H1 (cell line): ENCODE data around the gene LYPD3.

Experiments used
- CHD2 ChIP-seq: IDR thresholded peaks from 2 replicates; pipeline ENCODE4 v1.6.1; 2012; ENCODE audit warnings: low read length, improper control_type of control experiment
- CTCF ChIP-seq, 3 experiments: IDR thresholded peaks; 1 replicate in 2 of 3; 2 replicates in 1 of 3; pipeline versions ENCODE4 v1.5.1 to v1.6.1; 2011; ENCODE audit warnings: low read length in 3 of 3, mild to moderate bottlenecking in 3 of 3, inconsistent platforms in 2 of 3, low read depth in 1 of 3, moderate library complexity in 1 of 3; ENCODE audit not compliant: insufficient read depth in 1 of 3; ENCODE audit errors: control extremely low read depth in 1 of 3
- EGR1 ChIP-seq: IDR thresholded peaks from 2 replicates; pipeline ENCODE4 v1.6.1; 2011; ENCODE audit warnings: low read depth, low read length, borderline replicate concordance
- EP300 ChIP-seq, 2 experiments: IDR thresholded peaks; 1 replicate in 1 of 2; 2 replicates in 1 of 2; pipeline ENCODE4 v1.6.1; 2011 to 2012; ENCODE audit warnings: low read depth in 2 of 2, low read length in 2 of 2, mild to moderate bottlenecking in 2 of 2, borderline replicate concordance in 1 of 2, inconsistent platforms in 1 of 2, moderate library complexity in 1 of 2
- EZH2 ChIP-seq: fragments of 200-600 bp; sonication (generic); IDR thresholded peaks from 2 replicates; pipeline ENCODE4 v1.7.1; 2012; ENCODE audit warnings: low read depth, mild to moderate bottlenecking, moderate library complexity, low read length, inconsistent platforms; ENCODE audit not compliant: severe bottlenecking
- HDAC6 ChIP-seq: IDR thresholded peaks from one replicate; pipeline ENCODE4 v1.7.1; 2012; ENCODE audit warnings: low read depth, mild to moderate bottlenecking, inconsistent platforms, low read length, moderate library complexity
- JUND ChIP-seq: IDR thresholded peaks from 2 replicates; pipeline ENCODE4 v1.6.1; 2011; ENCODE audit warnings: mild to moderate bottlenecking, improper control_type of control experiment, low read length
- NRF1 ChIP-seq: IDR thresholded peaks from 2 replicates; pipeline ENCODE4 v1.6.1; 2011; ENCODE audit warnings: mild to moderate bottlenecking, low read depth, low read length, improper control_type of control experiment
- POLR2A ChIP-seq, 2 experiments: IDR thresholded peaks; 1 replicate in 1 of 2; 2 replicates in 1 of 2; pipeline ENCODE4 v1.6.1; 2011; ENCODE audit warnings: low read depth in 2 of 2, low read length in 2 of 2, mild to moderate bottlenecking in 2 of 2; ENCODE audit errors: control extremely low read depth in 1 of 2
- POLR2AphosphoS5 ChIP-seq: IDR thresholded peaks from 2 replicates; pipeline ENCODE4 v1.6.1; 2011; ENCODE audit warnings: low read depth, low read length
- SIN3A ChIP-seq, 2 experiments: IDR thresholded peaks in 1 of 2; conservative IDR thresholded peaks in 1 of 2; 2 replicates each; pipeline ENCODE4 v1.6.1; 2011 to 2012; ENCODE audit warnings: low read length in 2 of 2, improper control_type of control experiment in 1 of 2, low read depth in 1 of 2, mild to moderate bottlenecking in 1 of 2
- YY1 ChIP-seq: IDR thresholded peaks from 2 replicates; pipeline ENCODE4 v1.6.1; 2011; ENCODE audit warnings: low read depth, mild to moderate bottlenecking, low read length
- TF ChIP-seq, protein P1 (sequence below): IDR thresholded peaks from 2 replicates; pipeline ENCODE4 v1.6.1; 2012; ENCODE audit warnings: inconsistent platforms
- TF ChIP-seq, protein P2 (sequence below): IDR thresholded peaks from 2 replicates; pipeline ENCODE4 v1.6.1; 2011; ENCODE audit warnings: low read length, improper control_type of control experiment

GRCh38 chr19:43465468-43466120 lies at the start of gene LYPD3:
- TF ChIP-seq CTCF (IDR thresholded peaks at IDR 0.05; ENCODE audit: control extremely low read depth in 1 of 3, insufficient read depth in 1 of 3, low read depth in 1 of 3, low read length in 3 of 3): no peak
- TF ChIP-seq POLR2A (IDR thresholded peaks at IDR 0.05; ENCODE audit: control extremely low read depth in 1 of 2, low read depth in 2 of 2, low read length in 2 of 2): no peak
- no peak for TF ChIP-seq JUND
- TF ChIP-seq EZH2: no peak
- TF ChIP-seq SIN3A (conservative IDR thresholded peaks at IDR 0.05 in 1 of 2, IDR thresholded peaks at IDR 0.05 in 1 of 2; ENCODE audit: low read depth in 1 of 2, low read length in 2 of 2): no peak
- no peak for TF ChIP-seq CHD2
- TF ChIP-seq POLR2AphosphoS5: no peak
- no peak for TF ChIP-seq HDAC6
- no peak for TF ChIP-seq YY1
- TF ChIP-seq NRF1: no peak
- no peak for TF ChIP-seq EGR1
- TF ChIP-seq EP300 (IDR thresholded peaks at IDR 0.05; ENCODE audit: borderline replicate concordance in 1 of 2, low read depth in 2 of 2, low read length in 2 of 2): no peak
- TF ChIP-seq, protein P1, sequence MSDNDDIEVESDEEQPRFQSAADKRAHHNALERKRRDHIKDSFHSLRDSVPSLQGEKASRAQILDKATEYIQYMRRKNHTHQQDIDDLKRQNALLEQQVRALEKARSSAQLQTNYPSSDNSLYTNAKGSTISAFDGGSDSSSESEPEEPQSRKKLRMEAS: no peak
- TF ChIP-seq, protein P2, sequence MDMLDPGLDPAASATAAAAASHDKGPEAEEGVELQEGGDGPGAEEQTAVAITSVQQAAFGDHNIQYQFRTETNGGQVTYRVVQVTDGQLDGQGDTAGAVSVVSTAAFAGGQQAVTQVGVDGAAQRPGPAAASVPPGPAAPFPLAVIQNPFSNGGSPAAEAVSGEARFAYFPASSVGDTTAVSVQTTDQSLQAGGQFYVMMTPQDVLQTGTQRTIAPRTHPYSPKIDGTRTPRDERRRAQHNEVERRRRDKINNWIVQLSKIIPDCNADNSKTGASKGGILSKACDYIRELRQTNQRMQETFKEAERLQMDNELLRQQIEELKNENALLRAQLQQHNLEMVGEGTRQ: no peak
